NCI-H2081 treated with DMSO at 0.1 percent for 48 hours (cell line): ENCODE data around the gene RRP9.
"Not testable (repeated sequence)": the region's sequence is repeated elsewhere in the genome, so short reads cannot be mapped to it uniquely, and the experiment has no call there.

Experiments
- DNase-seq: peaks from one replicate; lab custom pipeline; 2025; lab: John Stamatoyannopoulos, UW

RRP9 gene

GRCh38 chr3:51904034-51904823 lies 37.5 kb downstream of the RRP9 start:
- no peak for DNase-seq

- not testable (repeated sequence) for DNase-seq
These were observed 39.3 kb downstream of the RRP9 start for GRCh38 chr3:51902361-51902760.

GRCh38 chr3:51900043-51900442 lies 41.7 kb downstream of the RRP9 start:
- not testable (repeated sequence) for DNase-seq

- DNase-seq: no peak
These were observed 44.3 kb downstream of the RRP9 start for GRCh38 chr3:51897391-51897790.

GRCh38 chr3:51896607-51897305 lies 44.9 kb downstream of the RRP9 start:
- DNase-seq: no peak

- no peak for DNase-seq
These were observed 46.8 kb downstream of the RRP9 start for GRCh38 chr3:51894939-51895338.

- no peak for DNase-seq
These were observed 47.3 kb downstream of the RRP9 start for GRCh38 chr3:51894391-51894790.

- DNase-seq: no peak
These were observed 50.3 kb downstream of the RRP9 start for GRCh38 chr3:51891242-51892039.

GRCh38 chr3:51888463-51889105 lies 53.1 kb downstream of the RRP9 start:
- no peak for DNase-seq

GRCh38 chr3:51887620-51888019 lies 54.1 kb downstream of the RRP9 start:
- no peak for DNase-seq

- DNase-seq: no peak
These were observed 55.3 kb downstream of the RRP9 start for GRCh38 chr3:51886447-51886846.
